Testis (tissue), 2 donors: ENCODE results near the gene SP140L.
"Not testable (repeated sequence)": the region's sequence is repeated elsewhere in the genome, so short reads cannot be mapped to it uniquely, and the experiment has no call there.

Source experiments
- CTCF ChIP-seq, 3 experiments: fragments of 450-650 bp in 2 of 3; fragments of 200-600 bp in 1 of 3; sonication (generic) in 1 of 3; IDR thresholded peaks; one replicate each; pipeline ENCODE4 v1.5.1; 2016 to 2019; ENCODE audit warnings: antibody characterized with exemption in 3 of 3, mild to moderate bottlenecking in 2 of 3, moderate library complexity in 1 of 3
- POLR2A ChIP-seq: fragments of 450-650 bp; IDR thresholded peaks from one replicate; pipeline ENCODE4 v1.6.1; 2017; ENCODE audit warnings: antibody characterized with exemption, mild to moderate bottlenecking, moderate library complexity

DNA sequence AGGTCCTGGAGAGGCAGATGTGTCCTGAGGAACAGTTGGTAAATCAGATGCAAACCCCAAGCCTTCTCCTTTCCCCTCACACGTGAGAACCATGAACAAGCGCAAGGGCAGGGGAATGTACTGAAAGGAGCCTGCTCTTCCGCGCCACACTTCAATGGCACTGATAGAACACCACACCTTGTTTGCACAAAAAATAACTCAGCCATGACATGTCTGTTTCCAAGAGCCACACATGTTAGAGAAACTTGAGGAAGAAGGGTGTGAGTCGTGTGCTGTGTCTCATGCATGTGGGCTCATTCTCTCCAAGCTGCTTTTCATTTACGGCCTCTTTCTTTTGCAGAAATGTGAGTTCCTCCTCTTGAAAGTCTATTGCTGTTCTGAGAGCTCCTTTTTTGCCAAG lies 74.0 kb downstream of the SP140L start:
- not testable (repeated sequence) for TF ChIP-seq POLR2A; CTCF (IDR thresholded peaks at IDR 0.05)
